IMR-90 (cell line): ENCODE results near the gene SLC25A5.

Experiments
- BHLHE40 ChIP-seq: fragments of 150-350 bp; IDR thresholded peaks from 2 replicates; pipeline ENCODE4 v1.6.1; 2016; ENCODE audit warnings: mild to moderate bottlenecking, low read depth, low read length
- FOS ChIP-seq: fragments of 150-350 bp; IDR thresholded peaks from 2 replicates; pipeline ENCODE4 v1.6.1; 2016; ENCODE audit warnings: low read depth, low read length
- MXI1 ChIP-seq: IDR thresholded peaks from 2 replicates; pipeline ENCODE4 v1.6.1; 2012; ENCODE audit warnings: low read depth, mild to moderate bottlenecking, low read length, moderate library complexity, borderline replicate concordance
- POLR2A ChIP-seq: IDR thresholded peaks from 2 replicates; pipeline ENCODE4 v1.6.1; 2012; ENCODE audit warnings: mild to moderate bottlenecking, low read depth, low read length
- RCOR1 ChIP-seq: IDR thresholded peaks from 2 replicates; pipeline ENCODE4 v1.6.1; 2012; ENCODE audit warnings: mild to moderate bottlenecking, low read length, improper control_type of control experiment; ENCODE audit not compliant: insufficient replicate concordance
- RFX5 ChIP-seq: IDR thresholded peaks from 2 replicates; pipeline ENCODE4 v1.8.0; 2012; ENCODE audit warnings: low read depth, mild to moderate bottlenecking, low read length, moderate library complexity
- SMC3 ChIP-seq: fragments of 150-350 bp; IDR thresholded peaks from 2 replicates; pipeline ENCODE4 v1.6.1; 2016; ENCODE audit warnings: low read depth, mild to moderate bottlenecking, antibody characterized with exemption, low read length, moderate library complexity
- TF ChIP-seq, protein P1 (sequence below): conservative IDR thresholded peaks from 2 replicates; pipeline ENCODE4 v1.5.1; 2012; ENCODE audit warnings: mild to moderate bottlenecking, low read depth, low read length, improper control_type of control experiment
- TF ChIP-seq, protein P2 (sequence below): fragments of 150-350 bp; IDR thresholded peaks from 2 replicates; pipeline ENCODE4 v1.6.1; 2017; ENCODE audit warnings: mild to moderate bottlenecking, antibody characterized with exemption, low read length, low read depth

DNA sequence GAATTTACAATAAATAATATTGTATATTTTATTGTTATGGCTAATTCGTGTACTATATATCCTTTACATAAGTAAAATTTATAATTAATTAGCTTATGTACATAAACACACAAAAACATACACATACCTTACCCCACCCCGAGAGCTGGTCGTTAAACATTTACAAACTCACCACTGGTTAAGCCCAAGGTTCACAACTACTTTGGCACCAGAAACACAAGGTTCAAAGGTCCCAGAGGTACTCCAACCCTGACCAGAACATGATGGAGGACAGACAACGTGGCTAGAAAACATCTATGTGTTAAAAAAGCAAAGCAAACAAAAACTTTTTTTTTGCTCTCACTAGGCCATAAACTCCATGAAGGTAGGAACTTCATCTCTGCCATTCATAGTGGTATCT lies 37.7 kb downstream of the SLC25A5 start:
- TF ChIP-seq, protein P1, sequence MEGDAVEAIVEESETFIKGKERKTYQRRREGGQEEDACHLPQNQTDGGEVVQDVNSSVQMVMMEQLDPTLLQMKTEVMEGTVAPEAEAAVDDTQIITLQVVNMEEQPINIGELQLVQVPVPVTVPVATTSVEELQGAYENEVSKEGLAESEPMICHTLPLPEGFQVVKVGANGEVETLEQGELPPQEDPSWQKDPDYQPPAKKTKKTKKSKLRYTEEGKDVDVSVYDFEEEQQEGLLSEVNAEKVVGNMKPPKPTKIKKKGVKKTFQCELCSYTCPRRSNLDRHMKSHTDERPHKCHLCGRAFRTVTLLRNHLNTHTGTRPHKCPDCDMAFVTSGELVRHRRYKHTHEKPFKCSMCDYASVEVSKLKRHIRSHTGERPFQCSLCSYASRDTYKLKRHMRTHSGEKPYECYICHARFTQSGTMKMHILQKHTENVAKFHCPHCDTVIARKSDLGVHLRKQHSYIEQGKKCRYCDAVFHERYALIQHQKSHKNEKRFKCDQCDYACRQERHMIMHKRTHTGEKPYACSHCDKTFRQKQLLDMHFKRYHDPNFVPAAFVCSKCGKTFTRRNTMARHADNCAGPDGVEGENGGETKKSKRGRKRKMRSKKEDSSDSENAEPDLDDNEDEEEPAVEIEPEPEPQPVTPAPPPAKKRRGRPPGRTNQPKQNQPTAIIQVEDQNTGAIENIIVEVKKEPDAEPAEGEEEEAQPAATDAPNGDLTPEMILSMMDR, result no peak
- TF ChIP-seq POLR2A (no peak), SMC3 (no peak), BHLHE40 (no peak), RCOR1 (no peak), FOS (no peak), MXI1 (no peak), RFX5 (no peak)
- TF ChIP-seq, protein P2, sequence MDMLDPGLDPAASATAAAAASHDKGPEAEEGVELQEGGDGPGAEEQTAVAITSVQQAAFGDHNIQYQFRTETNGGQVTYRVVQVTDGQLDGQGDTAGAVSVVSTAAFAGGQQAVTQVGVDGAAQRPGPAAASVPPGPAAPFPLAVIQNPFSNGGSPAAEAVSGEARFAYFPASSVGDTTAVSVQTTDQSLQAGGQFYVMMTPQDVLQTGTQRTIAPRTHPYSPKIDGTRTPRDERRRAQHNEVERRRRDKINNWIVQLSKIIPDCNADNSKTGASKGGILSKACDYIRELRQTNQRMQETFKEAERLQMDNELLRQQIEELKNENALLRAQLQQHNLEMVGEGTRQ, result no peak
